Left ventricle myocardium inferior (tissue), 1 donor: ENCODE results near the gene THADA. TPM values are rescaled to one million over a fixed set of nuclear protein-coding genes. Genes with fewer than 3 reads are reported as not detected.
"Not testable (repeated sequence)": the region's sequence is repeated elsewhere in the genome, so short reads cannot be mapped to it uniquely, and the experiment has no call there.

Source experiments
- DNase-seq: peaks from one replicate; pipeline ENCODE4 v3.0.0-alpha.2; 2020
- H3K27ac ChIP-seq: fragments of 200-600 bp; replicated peaks from 2 replicates; pipeline ENCODE4 v1.8.0; 2021
- H3K27me3 ChIP-seq: fragments of 200-600 bp; 2 replicates; pipeline ENCODE4 v1.8.0; 2021; ENCODE audit warnings: low read depth
- H3K36me3 ChIP-seq: fragments of 200-600 bp; 2 replicates; pipeline ENCODE4 v1.8.0; 2021
- H3K4me1 ChIP-seq: fragments of 200-600 bp; 2 replicates; pipeline ENCODE4 v1.8.0; 2021
- H3K4me3 ChIP-seq: fragments of 200-600 bp; 2 replicates; pipeline ENCODE4 v1.8.0; 2021; ENCODE audit warnings: mild to moderate bottlenecking, moderate library complexity
- H3K9me3 ChIP-seq: fragments of 200-600 bp; replicated peaks from 2 replicates; pipeline ENCODE4 v1.8.0; 2021
- intact Hi-C: fragments of 100-400 bp; cut with micrococcal nuclease; formaldehyde crosslinking; loops from one replicate; pipeline ENCODE4 v1.11.0; 2022
- total RNA-seq: library from RNA; stranded (reverse); fragmentation: NEBNext Ultra II Directional; extraction: Animal tissue kit (Norgen Biotek cat#: 25700); gene quantifications from one replicate; pipeline ENCODE4 v1.2.1, GENCODE V29; 2021
- TF ChIP-seq, protein P1 (sequence below): fragments of 200-600 bp; IDR thresholded peaks from 2 replicates; pipeline ENCODE4 v1.8.0; 2021; ENCODE audit warnings: antibody characterized with exemption, mild to moderate bottlenecking, borderline replicate concordance
- donor health status: DM: no; HTN: yes; CAD: no; lungs with severe emphysema.

The THADA gene
- total RNA-seq, 1 donor from 2014 or later = 15.4 TPM

GRCh38 chr2:43450617-43451016 is 145.2 kb downstream of the THADA start:
- intact Hi-C loops = no loop called here
- Histone ChIP-seq H3K9me3 (no peaks in the 10 kb centered on the region), H3K36me3 (no peaks in the 10 kb centered on the region), H3K4me3 (no peak overlapping the region), H3K27ac (peak overlapping the region; percentile 1), H3K27me3 (no peaks in the 10 kb centered on the region), H3K4me1 (peaks cover 36% of the 10 kb centered on the region)
- TF ChIP-seq, protein P1, sequence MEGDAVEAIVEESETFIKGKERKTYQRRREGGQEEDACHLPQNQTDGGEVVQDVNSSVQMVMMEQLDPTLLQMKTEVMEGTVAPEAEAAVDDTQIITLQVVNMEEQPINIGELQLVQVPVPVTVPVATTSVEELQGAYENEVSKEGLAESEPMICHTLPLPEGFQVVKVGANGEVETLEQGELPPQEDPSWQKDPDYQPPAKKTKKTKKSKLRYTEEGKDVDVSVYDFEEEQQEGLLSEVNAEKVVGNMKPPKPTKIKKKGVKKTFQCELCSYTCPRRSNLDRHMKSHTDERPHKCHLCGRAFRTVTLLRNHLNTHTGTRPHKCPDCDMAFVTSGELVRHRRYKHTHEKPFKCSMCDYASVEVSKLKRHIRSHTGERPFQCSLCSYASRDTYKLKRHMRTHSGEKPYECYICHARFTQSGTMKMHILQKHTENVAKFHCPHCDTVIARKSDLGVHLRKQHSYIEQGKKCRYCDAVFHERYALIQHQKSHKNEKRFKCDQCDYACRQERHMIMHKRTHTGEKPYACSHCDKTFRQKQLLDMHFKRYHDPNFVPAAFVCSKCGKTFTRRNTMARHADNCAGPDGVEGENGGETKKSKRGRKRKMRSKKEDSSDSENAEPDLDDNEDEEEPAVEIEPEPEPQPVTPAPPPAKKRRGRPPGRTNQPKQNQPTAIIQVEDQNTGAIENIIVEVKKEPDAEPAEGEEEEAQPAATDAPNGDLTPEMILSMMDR = no peak
- no peak for DNase-seq

- intact Hi-C loops = no loop called here
- Histone ChIP-seq H3K27me3 (no peaks in the 10 kb centered on the region), H3K9me3 (no peaks in the 10 kb centered on the region), H3K4me3 (no peak overlapping the region), H3K36me3 (no peaks in the 10 kb centered on the region), H3K27ac (no peak overlapping the region), H3K4me1 (peaks cover 43% of the 10 kb centered on the region)
- TF ChIP-seq, protein P1 = no peak
- DNase-seq = no peak
These were observed 147.1 kb downstream of the THADA start for GRCh38 chr2:43448822-43449110.

GRCh38 chr2:43448011-43448821 is 147.6 kb downstream of the THADA start:
- Histone ChIP-seq H3K27me3 (no peaks in the 10 kb centered on the region), H3K9me3 (no peaks in the 10 kb centered on the region), H3K27ac (no peak overlapping the region), H3K36me3 (no peaks in the 10 kb centered on the region), H3K4me1 (peaks cover 43% of the 10 kb centered on the region), H3K4me3 (no peak overlapping the region)
- TF ChIP-seq, protein P1 = no peak
- intact Hi-C loops = no loop called here
- no peak for DNase-seq

- H3K4me3 ChIP-seq, H3K27ac ChIP-seq, DNase-seq, H3K36me3 ChIP-seq, H3K27me3 ChIP-seq, intact Hi-C loops, H3K9me3 ChIP-seq: not testable (repeated sequence)
- H3K4me1 ChIP-seq = peaks cover 38% of the 10 kb centered on the region
These were observed 149.1 kb downstream of the THADA start for GRCh38 chr2:43446755-43447154.

DNA sequence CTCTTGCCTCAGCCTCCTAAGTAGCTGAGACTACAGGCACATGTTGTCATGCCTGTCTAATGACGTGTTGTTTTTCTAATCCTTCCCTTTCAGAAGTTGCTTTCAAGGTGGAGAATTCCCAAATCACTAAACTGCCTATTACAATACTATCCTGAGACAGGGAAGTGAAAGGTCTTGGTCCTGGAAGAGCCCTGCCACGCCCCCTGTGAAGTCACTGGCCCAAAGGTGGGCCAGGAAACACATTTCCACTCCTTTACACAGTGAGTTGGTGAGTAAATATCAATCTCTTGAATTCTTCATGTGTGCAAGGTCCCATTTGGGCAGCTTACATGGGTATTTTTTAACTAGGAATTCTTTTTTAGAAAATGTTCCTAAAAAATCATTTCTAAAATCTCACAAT is 150.1 kb downstream of the THADA start:
- Histone ChIP-seq H3K4me3 (no peak overlapping the region), H3K4me1 (peaks cover 33% of the 10 kb centered on the region), H3K27ac (peak overlapping the region; percentile 57), H3K36me3 (no peaks in the 10 kb centered on the region), H3K27me3 (no peaks in the 10 kb centered on the region), H3K9me3 (no peaks in the 10 kb centered on the region)
- no peak for DNase-seq
- intact Hi-C loops = no loop called here
- TF ChIP-seq, protein P1 = no peak

- DNase-seq = no peak
- no peaks in the 10 kb centered on the region for H3K36me3 ChIP-seq
- TF ChIP-seq, protein P1 = no peak
These were observed 150.7 kb downstream of the THADA start for GRCh38 chr2:43444989-43445645.

More at GRCh38 chr2:43444989-43445645, 150.7 kb downstream of the THADA start:
- Histone ChIP-seq H3K4me1 (peaks cover 27% of the 10 kb centered on the region), H3K27me3 (no peaks in the 10 kb centered on the region), H3K9me3 (no peaks in the 10 kb centered on the region), H3K4me3 (no peak overlapping the region), H3K27ac (peak overlapping the region; percentile 57)
- intact Hi-C loops = no loop called here
